ENCODE data around the gene NOB1. TPM values are rescaled to one million over a fixed set of nuclear protein-coding genes. Genes with fewer than 3 reads are reported as not detected.

The NOB1 gene
- total RNA-seq, 1 donor from 2014 or later: 11.1 TPM

Small RNAs within 50 kb of the gene (small RNA-seq; reads per million reads assigned to genes)
- gene RF00091: not detected

Other genes with a start within 250 kb of the NOB1 start
- 17.0 TPM for gene NFAT5, start 189.0 kb downstream of the NOB1 start, total RNA-seq
- 8.4 TPM for gene NQO1, start 28.4 kb downstream of the NOB1 start, total RNA-seq
- gene WWP2, start 7.4 kb upstream of the NOB1 start, total RNA-seq: 15.9 TPM
- gene CLEC18A, start 196.4 kb upstream of the NOB1 start, total RNA-seq: not detected

Measured in occipital lobe (tissue), 2 donors.